Astrocyte of the cerebellum (primary cell): ENCODE data around the gene EGFR.

Experiments used
- DNase-seq: peaks from one replicate; pipeline ENCODE4 v3.0.0-alpha.2; 2011; ENCODE audit warnings: low read depth
- H3K4me3 ChIP-seq: 2 replicates; pipeline ENCODE4 v1.5.1; 2011; ENCODE audit warnings: mild to moderate bottlenecking, low read depth, low read length, moderate library complexity
- in situ Hi-C: cut with HindIII; loops from 2 replicates; pipeline ENCODE4 v1.10.0; 2017; ENCODE audit warnings: low sequenced_read_pairs
- TF ChIP-seq, protein P1 (sequence below): IDR thresholded peaks from 2 replicates; pipeline ENCODE4 v1.5.1; 2012; ENCODE audit warnings: low read length, low read depth, moderate library complexity, mild to moderate bottlenecking; ENCODE audit errors: missing control alignments

Gene EGFR

DNA sequence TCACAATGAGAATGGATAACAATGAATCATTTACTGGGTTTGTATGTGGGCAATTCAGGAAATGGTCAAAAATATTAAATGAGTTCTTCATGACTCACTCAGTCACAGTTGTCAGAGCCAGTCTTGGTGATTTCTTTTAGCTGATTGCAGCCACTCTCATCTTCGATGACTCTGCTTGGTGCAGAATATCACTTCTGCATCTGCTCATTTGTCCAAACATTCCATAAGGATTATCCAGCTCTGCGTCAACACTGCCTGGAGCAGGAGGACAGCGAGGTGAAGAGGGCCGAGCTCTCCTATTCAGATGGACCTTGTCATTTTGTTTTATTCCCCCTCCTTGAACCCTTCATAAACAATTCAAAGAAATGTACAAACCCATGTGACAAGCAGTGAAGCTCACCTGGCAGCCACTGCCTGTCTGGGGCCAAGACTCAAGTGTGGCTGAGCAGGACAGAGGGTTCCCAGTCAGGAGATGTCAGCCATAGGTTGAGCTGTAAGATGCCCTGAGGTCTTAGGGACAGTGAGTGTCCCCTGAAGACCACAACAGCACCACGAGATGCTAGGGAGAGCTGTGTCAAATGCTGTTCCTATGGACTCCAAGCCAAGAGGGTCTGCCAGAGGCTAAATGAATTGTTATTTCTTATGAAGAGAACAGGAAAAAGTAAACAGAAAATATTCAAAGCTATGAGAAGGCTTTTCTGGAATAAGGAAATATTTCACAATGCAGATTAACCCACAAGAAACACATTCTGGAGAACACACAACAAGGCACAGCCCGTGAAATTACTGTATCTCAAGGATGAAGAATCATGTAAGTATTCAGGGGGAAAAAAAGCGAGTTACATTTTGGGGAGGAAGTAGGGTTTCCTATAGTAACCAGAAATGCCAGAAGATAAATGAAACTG, 33.1 kb upstream of the EGFR start:
- no peak overlapping the region for H3K4me3 ChIP-seq
- TF ChIP-seq, protein P1, sequence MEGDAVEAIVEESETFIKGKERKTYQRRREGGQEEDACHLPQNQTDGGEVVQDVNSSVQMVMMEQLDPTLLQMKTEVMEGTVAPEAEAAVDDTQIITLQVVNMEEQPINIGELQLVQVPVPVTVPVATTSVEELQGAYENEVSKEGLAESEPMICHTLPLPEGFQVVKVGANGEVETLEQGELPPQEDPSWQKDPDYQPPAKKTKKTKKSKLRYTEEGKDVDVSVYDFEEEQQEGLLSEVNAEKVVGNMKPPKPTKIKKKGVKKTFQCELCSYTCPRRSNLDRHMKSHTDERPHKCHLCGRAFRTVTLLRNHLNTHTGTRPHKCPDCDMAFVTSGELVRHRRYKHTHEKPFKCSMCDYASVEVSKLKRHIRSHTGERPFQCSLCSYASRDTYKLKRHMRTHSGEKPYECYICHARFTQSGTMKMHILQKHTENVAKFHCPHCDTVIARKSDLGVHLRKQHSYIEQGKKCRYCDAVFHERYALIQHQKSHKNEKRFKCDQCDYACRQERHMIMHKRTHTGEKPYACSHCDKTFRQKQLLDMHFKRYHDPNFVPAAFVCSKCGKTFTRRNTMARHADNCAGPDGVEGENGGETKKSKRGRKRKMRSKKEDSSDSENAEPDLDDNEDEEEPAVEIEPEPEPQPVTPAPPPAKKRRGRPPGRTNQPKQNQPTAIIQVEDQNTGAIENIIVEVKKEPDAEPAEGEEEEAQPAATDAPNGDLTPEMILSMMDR: no peak
- DNase-seq: peak; percentile 9
- in situ Hi-C loops: no loop called here

- TF ChIP-seq, protein P1: no peak
- no peak overlapping the region for H3K4me3 ChIP-seq
- DNase-seq: no peak
- in situ Hi-C loops: no loop called here
Observed at GRCh38 chr7:54986716-54987115, 32.1 kb upstream of the EGFR start.

DNA sequence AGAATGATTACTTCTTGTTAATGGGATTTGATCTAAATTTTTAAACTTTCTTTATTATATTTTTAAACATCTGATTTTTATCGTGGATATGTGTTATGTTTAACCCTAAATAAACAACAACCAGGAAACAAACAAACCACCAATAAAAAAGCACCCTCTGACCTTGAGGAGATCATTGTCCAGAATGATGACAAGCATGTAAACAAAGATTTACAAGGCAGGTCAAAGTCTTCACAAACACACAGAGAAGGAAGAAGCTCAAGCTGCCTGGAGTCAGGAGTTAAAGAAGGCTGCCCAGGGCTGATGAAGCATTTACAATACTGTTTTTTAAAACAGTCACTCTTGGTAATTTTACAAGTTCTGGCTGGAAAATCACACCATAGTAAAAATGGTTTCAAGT, 31.0 kb upstream of the EGFR start:
- H3K4me3 ChIP-seq: no peak overlapping the region
- TF ChIP-seq, protein P1: no peak
- in situ Hi-C loops: no loop called here
- no peak for DNase-seq

DNA sequence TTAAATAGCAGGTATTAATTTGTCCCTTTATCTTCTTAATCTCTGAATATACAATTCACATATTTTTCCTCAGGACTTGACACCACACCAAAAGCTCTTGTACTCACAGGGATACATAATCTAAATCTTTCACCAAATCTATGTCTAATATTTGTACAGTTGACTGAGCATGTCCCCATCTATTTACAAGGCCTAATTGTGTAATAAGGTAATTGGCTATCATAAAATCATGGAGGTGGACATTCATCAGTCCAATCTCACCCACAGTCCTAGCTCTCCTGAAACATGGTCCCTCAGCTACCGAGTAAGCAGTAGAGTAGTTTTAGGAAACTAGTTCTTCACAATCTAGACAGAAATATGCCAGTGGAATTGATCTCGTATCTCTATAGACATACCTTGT, 30.3 kb upstream of the EGFR start:
- H3K4me3 ChIP-seq: no peak overlapping the region
- no peak for DNase-seq
- TF ChIP-seq, protein P1: no peak
- in situ Hi-C loops: no loop called here

GRCh38 chr7:54989453-54990225, 29.2 kb upstream of the EGFR start:
- no peak for DNase-seq

DNA sequence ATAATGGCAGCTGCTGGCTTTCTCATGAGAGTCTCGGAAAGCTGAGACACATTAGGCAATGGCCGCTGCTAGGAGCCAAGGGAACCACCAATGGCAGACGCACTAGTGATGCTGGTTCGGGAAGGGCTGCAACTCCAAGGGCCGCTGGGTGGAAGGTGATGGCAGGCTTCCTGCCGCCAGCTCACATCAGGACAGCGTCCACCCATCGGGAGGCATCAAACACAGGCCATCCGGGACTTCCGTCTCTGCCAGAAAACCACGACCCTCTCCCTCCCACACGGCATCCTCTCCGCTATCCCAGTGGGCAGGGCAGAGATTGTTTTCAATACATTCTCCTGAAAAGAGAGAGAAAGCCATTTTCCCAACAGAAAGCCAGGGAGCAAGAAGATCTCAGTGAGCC, 27.5 kb upstream of the EGFR start:
- no peak overlapping the region for H3K4me3 ChIP-seq
- in situ Hi-C loops: no loop called here
- no peak for DNase-seq
- TF ChIP-seq, protein P1: no peak

More at GRCh38 chr7:54989453-54990225, 29.2 kb upstream of the EGFR start:
- TF ChIP-seq, protein P1: no peak
- in situ Hi-C loops: no loop called here
- no peak overlapping the region for H3K4me3 ChIP-seq
